ENCODE data around the gene C7orf33.

DNA sequence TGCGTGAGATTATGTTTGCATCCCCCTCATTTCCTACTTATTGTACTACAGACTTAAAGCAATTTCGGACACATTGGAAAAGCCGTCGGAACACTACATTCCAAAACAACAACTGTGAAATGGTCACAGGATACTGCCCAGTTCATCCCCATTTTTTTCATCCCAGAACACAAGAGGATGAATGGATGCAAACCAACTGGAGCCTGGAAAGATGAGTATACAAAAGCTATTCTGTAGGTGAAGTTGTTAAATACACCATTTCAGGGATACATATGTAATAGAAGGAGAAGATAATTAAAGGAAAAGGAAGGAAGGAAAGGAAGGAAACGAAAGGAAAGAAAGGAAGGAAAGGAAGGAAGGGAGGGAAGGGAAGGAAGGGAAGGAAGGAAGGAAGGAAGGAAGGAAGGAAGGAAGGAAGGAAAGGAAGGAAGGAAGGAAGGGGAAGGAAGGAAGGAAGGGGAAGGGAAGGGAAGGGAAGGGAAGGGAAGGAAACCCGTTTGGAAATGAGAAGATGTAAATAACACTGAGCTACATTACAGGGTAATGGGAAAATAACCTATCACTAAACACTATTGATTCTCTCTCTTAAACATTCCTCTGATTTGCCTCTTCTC is 48.6 kb upstream of the C7orf33 start:
- TF ChIP-seq RAD21 (IDR thresholded peaks at IDR 0.05) (no peak), RXRA (IDR thresholded peaks at IDR 0.05) (no peak), FOXA1 (IDR thresholded peaks at IDR 0.05) (no peak), GABPA (IDR thresholded peaks at IDR 0.05 in 1 of 2, conservative IDR thresholded peaks at IDR 0.05 in 1 of 2) (no peak), MAX (IDR thresholded peaks at IDR 0.05) (no peak), NR2F2 (IDR thresholded peaks at IDR 0.05) (no peak), EGR1 (IDR thresholded peaks at IDR 0.05; ENCODE audit: low read depth in 2 of 2) (no peak), JUND (IDR thresholded peaks at IDR 0.05) (no peak), TAF1 (conservative IDR thresholded peaks at IDR 0.05) (no peak)
- TF ChIP-seq, protein P1, sequence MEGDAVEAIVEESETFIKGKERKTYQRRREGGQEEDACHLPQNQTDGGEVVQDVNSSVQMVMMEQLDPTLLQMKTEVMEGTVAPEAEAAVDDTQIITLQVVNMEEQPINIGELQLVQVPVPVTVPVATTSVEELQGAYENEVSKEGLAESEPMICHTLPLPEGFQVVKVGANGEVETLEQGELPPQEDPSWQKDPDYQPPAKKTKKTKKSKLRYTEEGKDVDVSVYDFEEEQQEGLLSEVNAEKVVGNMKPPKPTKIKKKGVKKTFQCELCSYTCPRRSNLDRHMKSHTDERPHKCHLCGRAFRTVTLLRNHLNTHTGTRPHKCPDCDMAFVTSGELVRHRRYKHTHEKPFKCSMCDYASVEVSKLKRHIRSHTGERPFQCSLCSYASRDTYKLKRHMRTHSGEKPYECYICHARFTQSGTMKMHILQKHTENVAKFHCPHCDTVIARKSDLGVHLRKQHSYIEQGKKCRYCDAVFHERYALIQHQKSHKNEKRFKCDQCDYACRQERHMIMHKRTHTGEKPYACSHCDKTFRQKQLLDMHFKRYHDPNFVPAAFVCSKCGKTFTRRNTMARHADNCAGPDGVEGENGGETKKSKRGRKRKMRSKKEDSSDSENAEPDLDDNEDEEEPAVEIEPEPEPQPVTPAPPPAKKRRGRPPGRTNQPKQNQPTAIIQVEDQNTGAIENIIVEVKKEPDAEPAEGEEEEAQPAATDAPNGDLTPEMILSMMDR (IDR thresholded peaks at IDR 0.05; ENCODE audit: low read depth, low read length, missing input control): no peak

Measured in liver (tissue), 3 donors.